Left ventricle myocardium inferior (tissue), 1 donor: Measurements from ENCODE around the gene TRIM58. TPM values are rescaled to one million over a fixed set of nuclear protein-coding genes. Genes with fewer than 3 reads are reported as not detected.

ENCODE experiments used
- DNase-seq: peaks from one replicate; pipeline ENCODE4 v3.0.0-alpha.2; 2020
- H3K27ac ChIP-seq: fragments of 200-600 bp; replicated peaks from 2 replicates; pipeline ENCODE4 v1.8.0; 2021
- H3K27me3 ChIP-seq: fragments of 200-600 bp; 2 replicates; pipeline ENCODE4 v1.8.0; 2021; ENCODE audit warnings: low read depth
- H3K36me3 ChIP-seq: fragments of 200-600 bp; 2 replicates; pipeline ENCODE4 v1.8.0; 2021
- H3K4me1 ChIP-seq: fragments of 200-600 bp; 2 replicates; pipeline ENCODE4 v1.8.0; 2021
- H3K4me3 ChIP-seq: fragments of 200-600 bp; 2 replicates; pipeline ENCODE4 v1.8.0; 2021; ENCODE audit warnings: mild to moderate bottlenecking, moderate library complexity
- H3K9me3 ChIP-seq: fragments of 200-600 bp; replicated peaks from 2 replicates; pipeline ENCODE4 v1.8.0; 2021
- CTCF ChIP-seq: fragments of 200-600 bp; IDR thresholded peaks from 2 replicates; pipeline ENCODE4 v1.8.0; 2021; ENCODE audit warnings: antibody characterized with exemption, mild to moderate bottlenecking, borderline replicate concordance
- intact Hi-C: fragments of 100-400 bp; cut with micrococcal nuclease; formaldehyde crosslinking; loops from one replicate; pipeline ENCODE4 v1.11.0; 2022
- total RNA-seq: library from RNA; stranded (reverse); fragmentation: NEBNext Ultra II Directional; extraction: Animal tissue kit (Norgen Biotek cat#: 25700); gene quantifications from one replicate; pipeline ENCODE4 v1.2.1, GENCODE V29; 2021
- donor health status: DM: no; HTN: yes; CAD: no; lungs with severe emphysema.

The TRIM58 gene
- total RNA-seq, 1 donor from 2014 or later = 0.16 TPM

DNA sequence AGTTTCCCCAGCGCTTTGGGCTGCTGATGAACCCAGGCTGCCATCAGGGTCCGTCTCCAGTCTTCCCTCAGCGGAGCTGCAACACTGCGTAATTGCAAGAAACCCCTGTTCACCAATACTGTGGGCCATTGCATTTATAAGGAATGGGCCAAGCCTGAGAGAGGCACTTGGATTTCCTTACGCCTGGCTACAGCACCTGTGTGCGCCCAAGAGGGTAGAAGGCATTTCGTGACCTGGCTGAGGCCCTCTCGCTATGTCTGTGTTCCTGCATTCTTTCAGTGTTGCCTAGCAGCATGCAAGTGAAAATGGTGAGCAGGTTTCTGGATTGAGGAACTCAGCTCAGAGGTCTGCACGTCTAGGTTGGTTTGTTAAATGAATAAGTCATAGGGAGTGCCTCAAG lies 26.4 kb downstream of the TRIM58 start:
- intact Hi-C loops = no loop called here
- no peak overlapping the region for H3K27ac ChIP-seq

GRCh38 chr1:247884797-247885413 lies 27.9 kb downstream of the TRIM58 start:
- Histone ChIP-seq H3K27ac (no peak overlapping the region), H3K9me3 (no peaks in the 10 kb centered on the region), H3K4me3 (no peak overlapping the region), H3K4me1 (no peaks in the 10 kb centered on the region), H3K27me3 (no peaks in the 10 kb centered on the region), H3K36me3 (no peaks in the 10 kb centered on the region)
- no peak for TF ChIP-seq CTCF
- DNase-seq = no peak
- intact Hi-C loops = no loop called here

More for the DNA sequence above, 26.4 kb downstream of the TRIM58 start:
- no peaks in the 10 kb centered on the region for H3K9me3 ChIP-seq
- no peak for TF ChIP-seq CTCF
- no peaks in the 10 kb centered on the region for H3K36me3 ChIP-seq
- no peak overlapping the region for H3K4me3 ChIP-seq
- no peak for DNase-seq
- no peaks in the 10 kb centered on the region for H3K27me3 ChIP-seq
- H3K4me1 ChIP-seq = no peaks in the 10 kb centered on the region

- no peak for DNase-seq
- H3K36me3 ChIP-seq = no peaks in the 10 kb centered on the region
- peaks cover 6% of the 10 kb centered on the region for H3K9me3 ChIP-seq
- no peak within 1 kb of the TSS for H3K27ac ChIP-seq
- no peaks in the 10 kb centered on the region for H3K27me3 ChIP-seq
- H3K4me1 ChIP-seq = no peaks in the 10 kb centered on the region
- intact Hi-C loops = no loop called here
- no peak for TF ChIP-seq CTCF
- no peak within 1 kb of the TSS for H3K4me3 ChIP-seq
Measured at GRCh38 chr1:247895163-247895637, 38.2 kb downstream of the TRIM58 start, which contains the start of gene OR2W3. OR2W3 (plus strand) TSS chr1:247895587; CDS start chr1:247895587, 0 bp downstream.

DNA sequence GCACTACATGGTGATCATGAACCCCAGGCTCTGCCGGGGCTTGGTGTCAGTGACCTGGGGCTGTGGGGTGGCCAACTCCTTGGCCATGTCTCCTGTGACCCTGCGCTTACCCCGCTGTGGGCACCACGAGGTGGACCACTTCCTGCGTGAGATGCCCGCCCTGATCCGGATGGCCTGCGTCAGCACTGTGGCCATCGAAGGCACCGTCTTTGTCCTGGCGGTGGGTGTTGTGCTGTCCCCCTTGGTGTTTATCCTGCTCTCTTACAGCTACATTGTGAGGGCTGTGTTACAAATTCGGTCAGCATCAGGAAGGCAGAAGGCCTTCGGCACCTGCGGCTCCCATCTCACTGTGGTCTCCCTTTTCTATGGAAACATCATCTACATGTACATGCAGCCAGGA lies 39.0 kb downstream of the TRIM58 start:
- H3K4me1 ChIP-seq = no peaks in the 10 kb centered on the region
- no peaks in the 10 kb centered on the region for H3K27me3 ChIP-seq
- H3K27ac ChIP-seq = no peak overlapping the region
- peaks cover 6% of the 10 kb centered on the region for H3K9me3 ChIP-seq
- no peak for DNase-seq
- intact Hi-C loops = no loop called here
- H3K36me3 ChIP-seq = no peaks in the 10 kb centered on the region
- H3K4me3 ChIP-seq = no peak overlapping the region
- no peak for TF ChIP-seq CTCF

DNA sequence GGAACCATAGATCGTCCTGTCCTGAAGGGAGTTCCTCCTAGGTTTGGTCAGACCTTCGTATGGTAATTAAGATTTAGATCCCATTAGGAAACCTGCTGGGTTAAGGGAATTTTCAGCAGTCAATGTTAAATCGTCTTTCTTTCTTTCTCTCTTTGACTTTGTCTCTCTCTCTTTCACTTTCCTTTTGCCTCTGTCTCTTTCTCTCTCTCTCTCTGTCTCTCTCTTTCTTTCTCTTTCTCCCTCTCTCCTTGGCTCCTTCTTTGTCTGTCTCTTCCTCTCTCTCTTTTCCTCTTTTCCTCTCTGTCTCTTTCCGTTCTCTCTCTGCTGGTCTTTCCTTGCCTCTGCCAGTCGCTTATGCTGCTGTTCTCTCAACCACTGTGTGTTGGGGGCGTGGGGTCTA lies 47.1 kb downstream of the TRIM58 start:
- no peaks in the 10 kb centered on the region for H3K4me1 ChIP-seq
- peaks cover 12% of the 10 kb centered on the region for H3K9me3 ChIP-seq
- intact Hi-C loops = no loop called here
- no peak for TF ChIP-seq CTCF
- no peaks in the 10 kb centered on the region for H3K36me3 ChIP-seq
- DNase-seq = no peak
- H3K4me3 ChIP-seq = no peak overlapping the region
- no peaks in the 10 kb centered on the region for H3K27me3 ChIP-seq
- H3K27ac ChIP-seq = no peak overlapping the region
